MG63 (cell line): ENCODE results near the gene WNT7A. TPM values are rescaled to one million over a fixed set of nuclear protein-coding genes. Genes with fewer than 3 reads are reported as not detected.
A peak's percentile ranks its signal among the peaks of the same experiment; 100 is the strongest.

Experiments used
- DNase-seq: peaks from one replicate; pipeline ENCODE4 v3.0.0-alpha.2; 2020
- H3K27me3 ChIP-seq: fragments of 250-450 bp; sonication (Bioruptor Pico); 2 replicates; pipeline ENCODE4 v1.5.1; 2020; ENCODE audit warnings: mild to moderate bottlenecking, moderate library complexity
- H3K36me3 ChIP-seq: fragments of 250-450 bp; sonication (Bioruptor Pico); 2 replicates; pipeline ENCODE4 v1.5.1; 2020; ENCODE audit warnings: mild to moderate bottlenecking, moderate library complexity
- H3K4me3 ChIP-seq: fragments of 250-450 bp; sonication (Bioruptor Pico); 2 replicates; pipeline ENCODE4 v1.5.1; 2020; ENCODE audit warnings: mild to moderate bottlenecking, moderate library complexity
- H3K9me3 ChIP-seq: fragments of 250-450 bp; sonication (Bioruptor Pico); 2 replicates; pipeline ENCODE4 v1.5.1; 2020; ENCODE audit warnings: mild to moderate bottlenecking, moderate library complexity
- total RNA-seq: library from RNA; depleted of rRNA; stranded (reverse); fragments of >200 nt; shearing (Covaris generic); gene quantifications from 2 replicates; pipeline ENCODE4 v1.2.3, GENCODE V29; 2014; ENCODE audit warnings: low replicate concordance

WNT7A gene
- total RNA-seq, 1 experiment from 2014 or later = not detected

DNA sequence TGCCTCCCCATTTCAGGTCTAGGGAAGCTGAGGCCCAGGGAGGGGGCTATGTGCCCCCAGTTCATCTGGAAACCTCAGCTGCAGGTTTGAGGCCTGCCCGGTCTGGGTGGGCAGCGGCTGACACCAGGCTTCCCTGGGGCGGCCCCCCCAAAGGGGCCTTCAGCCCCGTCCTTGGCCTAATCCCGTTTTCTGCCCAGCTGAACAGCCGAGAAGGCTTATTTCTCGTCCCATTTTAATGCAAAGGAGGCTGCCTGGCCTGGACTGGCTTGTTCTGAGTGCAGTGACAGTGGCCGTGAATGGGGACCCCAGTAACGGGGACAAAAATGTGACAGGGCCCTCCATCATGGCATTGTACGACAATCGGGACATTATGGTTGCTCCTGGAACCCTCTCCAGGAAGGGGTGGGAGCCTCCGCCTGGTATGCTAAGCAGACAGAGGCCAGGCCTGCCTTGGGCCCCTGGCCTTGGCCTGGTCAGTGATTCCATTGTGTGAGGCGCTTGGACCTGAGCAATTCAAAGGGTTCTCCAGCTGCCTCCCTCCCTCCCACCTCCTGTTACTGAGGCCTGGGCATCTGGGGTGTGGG lies 93.9 kb downstream of the WNT7A start:
- H3K4me3 ChIP-seq = no peak overlapping the region
- H3K9me3 ChIP-seq = no peaks in the 10 kb centered on the region
- H3K36me3 ChIP-seq = no peaks in the 10 kb centered on the region
- DNase-seq = no peak
- H3K27me3 ChIP-seq = no peaks in the 10 kb centered on the region

DNA sequence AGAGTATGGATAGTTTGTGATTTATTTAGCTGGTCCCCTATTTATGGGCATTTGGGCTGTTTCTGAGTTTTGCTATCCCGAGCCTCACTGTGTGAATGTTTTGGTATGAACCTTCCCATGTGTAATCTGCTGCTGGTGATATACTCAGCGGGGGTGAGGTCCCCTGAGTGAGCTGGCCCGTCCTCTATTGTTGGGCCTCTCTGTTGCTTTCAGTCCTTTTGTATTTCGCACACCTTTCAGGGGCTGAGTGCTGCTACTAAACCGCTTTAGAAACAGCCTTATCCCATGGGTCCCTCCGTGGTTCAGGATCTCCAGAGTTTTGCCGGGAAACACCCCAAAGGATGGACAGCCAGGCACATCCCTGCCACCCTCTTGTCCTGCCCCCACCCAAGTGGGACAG lies 94.5 kb downstream of the WNT7A start:
- no peak overlapping the region for H3K4me3 ChIP-seq
- no peaks in the 10 kb centered on the region for H3K36me3 ChIP-seq
- no peaks in the 10 kb centered on the region for H3K27me3 ChIP-seq
- no peak for DNase-seq
- no peaks in the 10 kb centered on the region for H3K9me3 ChIP-seq

DNA sequence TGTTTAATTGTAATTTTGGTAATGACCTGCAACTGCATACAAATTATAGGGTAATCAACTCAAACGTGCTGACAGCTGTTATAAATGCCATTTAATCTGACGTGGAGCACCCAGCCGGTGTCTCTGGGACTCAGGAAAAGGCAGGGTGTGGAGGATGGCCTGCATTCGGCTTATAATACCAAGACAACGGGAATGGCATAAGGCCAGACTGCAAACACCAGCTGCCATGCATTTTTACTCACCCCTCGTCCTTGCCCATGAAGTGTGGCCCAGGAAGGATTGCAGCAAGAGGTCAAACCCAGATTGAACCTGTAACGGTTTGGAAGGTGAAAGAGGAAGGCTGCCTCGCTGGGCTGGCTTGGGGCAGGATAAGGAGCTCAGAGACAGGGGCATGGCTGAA lies 96.4 kb downstream of the WNT7A start:
- DNase-seq = no peak
- H3K27me3 ChIP-seq = no peaks in the 10 kb centered on the region
- H3K9me3 ChIP-seq = no peaks in the 10 kb centered on the region
- no peak overlapping the region for H3K4me3 ChIP-seq
- H3K36me3 ChIP-seq = no peaks in the 10 kb centered on the region

DNA sequence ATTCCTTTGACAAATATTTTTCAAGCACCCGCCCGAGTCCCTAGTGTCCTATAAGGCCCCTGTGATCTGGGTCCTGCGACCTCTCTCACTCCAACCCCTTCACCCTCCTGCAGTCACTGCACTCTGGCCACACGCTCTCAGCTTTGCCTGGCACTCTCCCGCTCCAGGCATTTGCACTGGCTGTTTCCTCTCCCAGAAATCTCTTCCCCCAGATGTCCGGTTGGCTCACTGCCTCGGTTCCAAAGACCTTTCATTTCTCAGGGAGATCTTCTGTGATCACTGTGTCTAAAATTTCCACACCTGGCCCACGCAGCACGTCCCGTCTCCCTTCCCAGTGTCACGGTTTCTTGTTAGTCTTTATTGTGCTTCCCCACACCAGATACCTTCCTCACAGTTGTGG lies 97.4 kb downstream of the WNT7A start:
- H3K9me3 ChIP-seq = no peaks in the 10 kb centered on the region
- no peaks in the 10 kb centered on the region for H3K27me3 ChIP-seq
- no peak overlapping the region for H3K4me3 ChIP-seq
- H3K36me3 ChIP-seq = no peaks in the 10 kb centered on the region
- peak; percentile 11 for DNase-seq

DNA sequence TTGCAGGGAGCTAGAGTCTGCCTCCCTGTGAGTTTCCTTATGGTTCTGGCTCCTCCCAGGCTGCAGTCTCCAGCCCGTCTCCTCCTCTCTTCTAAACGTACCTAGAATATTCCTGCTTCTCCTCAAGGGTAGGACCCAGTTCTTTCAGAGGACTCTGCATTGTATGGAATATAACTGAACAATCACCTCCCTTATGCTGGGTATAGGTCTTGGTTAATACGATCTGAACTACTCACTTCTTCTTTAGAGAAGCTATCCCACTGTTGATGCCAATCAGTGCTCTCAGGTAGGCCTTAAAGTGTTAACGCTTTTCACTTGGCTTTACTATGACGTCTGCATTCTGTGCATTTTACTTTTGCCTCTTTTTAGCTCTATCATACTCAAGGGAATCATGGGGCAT lies 98.5 kb downstream of the WNT7A start:
- Histone ChIP-seq H3K9me3 (no peaks in the 10 kb centered on the region), H3K4me3 (no peak overlapping the region)
- no peak for DNase-seq

DNA sequence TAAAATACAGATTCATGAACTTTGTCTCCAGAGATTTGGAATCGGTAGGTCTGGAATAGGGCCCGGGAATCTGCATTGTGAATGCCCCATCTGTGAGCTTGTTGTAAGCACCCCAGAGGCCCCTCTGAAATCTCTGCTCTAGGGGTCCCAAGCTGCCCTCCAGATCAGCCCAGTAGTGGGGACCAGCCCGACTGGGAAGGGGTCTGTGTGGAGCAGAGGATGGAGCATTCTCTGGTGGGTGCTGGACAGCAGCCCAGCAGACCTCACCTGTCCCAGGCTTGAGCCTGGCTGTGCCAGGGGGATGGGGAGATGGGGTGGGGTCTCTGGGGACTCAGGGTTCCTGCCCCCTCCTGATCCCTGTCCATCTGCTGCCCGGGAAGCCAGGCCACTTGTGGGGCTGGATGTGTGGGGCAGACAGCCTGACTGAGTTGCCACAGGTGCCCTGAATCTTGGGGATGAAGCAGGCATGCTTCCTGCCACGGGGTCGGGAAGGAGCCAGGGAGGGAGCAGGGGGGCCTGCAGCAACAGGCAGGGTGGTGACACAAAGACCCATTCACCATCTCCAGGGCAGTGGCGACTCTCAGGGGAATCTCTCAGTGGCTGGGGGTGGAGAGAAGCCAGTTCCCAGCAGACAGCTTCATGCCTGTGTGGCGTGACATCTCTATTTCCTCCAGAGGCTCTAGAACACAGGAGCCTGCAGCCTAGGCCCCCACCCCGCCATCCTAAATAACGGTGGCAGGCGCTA lies 99.3 kb downstream of the WNT7A start:
- no peaks in the 10 kb centered on the region for H3K27me3 ChIP-seq
- H3K9me3 ChIP-seq = no peaks in the 10 kb centered on the region
- H3K4me3 ChIP-seq = no peak overlapping the region
- no peak for DNase-seq
- no peaks in the 10 kb centered on the region for H3K36me3 ChIP-seq

More for the DNA sequence above, 98.5 kb downstream of the WNT7A start:
- H3K36me3 ChIP-seq = no peaks in the 10 kb centered on the region
- no peaks in the 10 kb centered on the region for H3K27me3 ChIP-seq

DNA sequence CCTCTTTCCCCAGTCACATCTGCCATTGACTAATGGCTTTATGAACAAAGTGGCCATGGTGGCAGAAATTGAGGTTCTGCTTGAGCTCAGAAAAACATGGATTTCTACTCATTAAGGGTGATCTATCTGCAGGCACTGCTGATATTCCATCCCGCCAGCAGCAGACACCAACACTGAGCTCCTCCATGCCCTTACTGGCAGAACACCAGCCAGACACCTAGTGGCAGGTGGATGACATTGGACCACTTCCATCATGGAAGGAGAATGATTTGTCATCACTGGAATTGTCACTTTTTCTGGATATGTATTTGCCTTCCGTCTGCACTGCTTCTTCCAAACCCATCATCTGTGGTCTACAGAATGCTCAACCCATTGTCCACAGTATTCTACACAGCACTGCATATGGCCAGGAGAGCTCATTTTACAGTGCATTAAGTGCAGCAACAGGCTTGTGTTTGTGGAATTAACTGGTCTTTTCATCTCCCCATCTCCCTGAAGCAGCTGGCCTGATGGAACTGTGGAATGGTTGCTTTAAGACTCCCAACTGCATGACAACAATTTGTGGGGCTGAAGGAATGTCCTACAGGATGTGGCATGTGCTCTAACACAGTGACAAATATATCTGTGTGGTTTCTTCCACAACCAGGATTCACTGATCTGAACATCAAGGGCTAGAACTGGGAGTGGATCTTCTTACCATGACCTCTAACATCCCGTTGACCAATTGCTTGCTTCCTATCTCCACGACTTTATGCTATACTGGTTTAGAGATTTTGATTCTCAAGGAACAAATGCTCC lies 103.4 kb downstream of the WNT7A start:
- Histone ChIP-seq H3K36me3 (no peaks in the 10 kb centered on the region), H3K27me3 (no peaks in the 10 kb centered on the region), H3K4me3 (no peak overlapping the region), H3K9me3 (no peaks in the 10 kb centered on the region)
- DNase-seq = no peak

DNA sequence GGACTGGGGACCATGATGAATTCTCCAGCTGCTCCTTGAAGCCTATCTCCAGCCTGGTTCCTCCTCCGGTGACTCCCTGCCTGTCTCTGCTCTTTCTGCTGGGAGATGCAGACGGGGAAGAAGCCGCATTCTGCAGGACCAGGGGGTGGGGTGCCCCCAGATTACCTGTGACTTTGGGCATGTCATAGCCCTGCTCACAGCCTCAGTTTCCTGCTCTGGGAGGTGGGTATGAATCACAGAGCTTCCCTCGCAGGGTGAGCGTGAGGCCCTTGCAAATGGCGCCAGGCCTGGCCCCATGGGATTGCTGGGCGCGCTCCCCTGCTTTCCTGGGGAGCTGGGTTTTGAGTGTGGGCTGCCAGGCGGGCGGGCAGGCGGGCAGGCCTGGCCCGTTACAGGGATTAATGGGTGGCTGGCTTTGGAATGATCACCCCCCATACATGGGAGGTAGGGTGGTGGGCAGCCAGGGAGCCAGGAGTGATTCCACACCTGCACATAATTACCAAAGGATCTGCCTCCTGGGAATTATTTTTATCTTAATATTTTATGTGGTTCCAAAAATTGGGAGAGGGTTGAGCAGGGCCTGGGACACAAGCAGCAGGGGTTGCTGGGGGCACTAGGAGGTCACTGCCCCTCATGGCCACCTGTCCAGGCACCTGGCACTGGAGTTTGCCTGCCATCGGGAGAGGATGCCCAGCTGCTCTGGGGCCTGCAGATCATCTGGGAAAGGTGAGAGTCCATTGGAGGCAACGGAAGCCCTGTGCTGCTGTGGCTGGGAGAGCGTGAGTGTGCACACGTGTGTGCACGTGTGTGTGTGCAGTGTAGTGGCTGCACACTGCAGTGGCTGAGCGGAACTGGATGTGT lies 106.8 kb downstream of the WNT7A start:
- no peak for DNase-seq

DNA sequence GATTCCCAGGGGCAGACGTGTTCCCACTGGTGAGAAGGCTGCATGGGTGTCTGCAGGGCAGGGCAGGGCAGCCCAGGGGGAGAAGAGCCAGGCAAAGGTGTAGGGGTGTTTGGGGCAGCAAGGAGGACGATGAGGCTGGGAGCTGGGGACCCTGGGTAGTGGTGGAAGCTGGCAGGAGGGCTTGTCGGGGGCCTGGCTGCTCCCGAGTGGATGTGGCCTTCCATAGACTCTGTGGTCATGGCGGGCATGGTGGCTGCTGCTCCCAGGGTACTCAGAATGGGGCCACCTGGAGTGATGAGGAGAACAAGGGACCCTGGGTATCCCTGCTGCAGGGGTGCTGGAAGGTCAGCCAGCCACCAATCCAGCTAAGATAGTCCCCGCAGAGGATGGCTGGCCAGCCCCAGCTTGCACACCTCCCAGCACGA lies 107.5 kb downstream of the WNT7A start:
- Histone ChIP-seq H3K27me3 (no peaks in the 10 kb centered on the region), H3K36me3 (no peaks in the 10 kb centered on the region), H3K4me3 (no peak overlapping the region), H3K9me3 (no peaks in the 10 kb centered on the region)
- no peak for DNase-seq

More for the DNA sequence above, 106.8 kb downstream of the WNT7A start:
- H3K9me3 ChIP-seq = no peaks in the 10 kb centered on the region
- H3K36me3 ChIP-seq = no peaks in the 10 kb centered on the region
- H3K27me3 ChIP-seq = no peaks in the 10 kb centered on the region
- H3K4me3 ChIP-seq = no peak overlapping the region

DNA sequence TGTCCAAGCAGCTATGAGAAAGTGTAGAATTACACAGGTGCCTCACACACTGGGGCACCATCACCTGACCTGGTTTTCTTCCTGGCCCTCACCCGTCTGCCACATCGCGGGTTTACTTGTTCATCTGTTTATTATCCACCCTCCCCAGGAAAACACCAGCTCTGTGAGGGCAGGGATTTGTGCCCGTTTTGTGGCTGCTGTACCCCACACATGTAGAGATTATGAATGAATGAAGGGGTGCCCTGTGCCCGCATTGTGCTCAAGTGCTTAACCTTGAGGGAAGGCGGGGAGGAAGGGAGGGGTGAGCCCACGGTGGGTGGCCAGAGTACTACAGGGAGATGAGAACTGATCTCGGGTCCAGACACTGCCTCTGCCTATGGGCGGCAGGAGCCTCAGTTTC lies 108.4 kb downstream of the WNT7A start:
- no peak for DNase-seq

DNA sequence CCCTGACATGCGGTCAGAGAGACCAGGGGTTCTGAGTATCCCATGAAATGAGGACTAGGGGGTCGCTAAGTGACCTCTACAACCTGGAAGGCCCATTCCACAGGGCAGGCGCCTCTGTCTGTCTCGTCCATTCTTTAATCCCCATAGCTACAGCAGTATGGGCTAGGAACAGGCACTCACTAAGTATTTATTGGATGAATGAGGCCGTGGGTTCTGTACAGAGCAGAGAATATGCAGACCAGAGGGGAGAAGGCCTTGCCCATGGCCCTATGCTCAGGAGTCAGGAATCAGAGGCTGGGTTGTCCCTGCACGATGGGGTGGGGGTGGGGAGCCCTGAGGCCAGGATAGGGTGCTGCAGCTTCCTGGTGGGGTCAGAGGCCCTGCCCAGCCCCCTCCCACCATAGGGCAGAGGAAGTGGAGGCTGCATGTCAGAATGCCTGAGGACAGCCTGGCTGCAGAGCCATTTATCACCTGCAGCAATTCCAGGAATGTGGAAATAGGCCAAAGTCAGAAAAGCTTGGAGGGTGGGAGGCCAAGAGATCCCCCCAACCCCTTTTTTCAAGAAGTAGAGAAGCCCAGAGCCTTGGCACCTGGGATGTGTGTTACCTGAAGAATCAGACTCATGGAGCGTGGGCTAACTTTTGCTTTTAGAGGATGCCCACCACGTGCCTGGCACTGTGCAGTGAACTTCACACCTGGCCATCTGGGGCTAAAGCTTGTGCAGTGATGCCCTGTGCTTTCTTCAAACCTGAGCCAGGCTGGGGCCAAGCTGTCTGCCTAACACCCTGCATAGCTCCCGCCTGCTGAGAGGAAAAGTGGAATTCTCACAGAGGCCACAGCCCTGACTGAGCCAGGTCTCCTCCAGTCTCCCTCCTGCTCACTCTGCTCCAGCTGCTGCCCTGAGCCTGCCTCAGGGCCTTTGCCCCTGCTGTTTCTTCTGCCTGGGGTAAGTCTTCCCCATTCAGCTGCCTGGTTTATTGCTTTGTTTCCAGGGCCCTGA lies 109.4 kb downstream of the WNT7A start:
- Histone ChIP-seq H3K36me3 (no peaks in the 10 kb centered on the region), H3K4me3 (no peak overlapping the region), H3K27me3 (no peaks in the 10 kb centered on the region), H3K9me3 (no peaks in the 10 kb centered on the region)
- no peak for DNase-seq

More for the DNA sequence above, 108.4 kb downstream of the WNT7A start:
- Histone ChIP-seq H3K36me3 (no peaks in the 10 kb centered on the region), H3K9me3 (no peaks in the 10 kb centered on the region), H3K27me3 (no peaks in the 10 kb centered on the region), H3K4me3 (no peak overlapping the region)

DNA sequence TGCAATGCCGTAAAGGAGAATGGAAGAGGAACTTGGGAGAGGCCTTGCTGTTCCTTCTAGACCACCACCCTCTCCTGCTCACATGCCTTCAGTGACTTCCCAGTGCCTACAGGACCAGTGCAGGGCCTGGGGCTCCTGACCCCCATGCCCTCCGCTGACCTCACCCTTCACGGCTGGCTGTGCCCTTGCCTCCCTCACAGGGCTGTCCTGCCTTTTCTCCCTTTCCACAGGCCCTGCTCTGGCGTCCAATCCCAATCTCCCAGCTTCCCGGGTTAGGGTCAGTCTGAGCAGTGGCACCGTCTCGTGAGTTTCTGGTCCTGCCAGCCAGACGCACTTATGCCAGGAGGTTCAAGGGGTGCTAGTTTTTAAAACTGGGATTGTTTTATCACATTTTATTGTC lies 110.4 kb downstream of the WNT7A start:
- Histone ChIP-seq H3K4me3 (no peak overlapping the region), H3K9me3 (no peaks in the 10 kb centered on the region), H3K27me3 (no peaks in the 10 kb centered on the region), H3K36me3 (no peaks in the 10 kb centered on the region)
- DNase-seq = no peak

DNA sequence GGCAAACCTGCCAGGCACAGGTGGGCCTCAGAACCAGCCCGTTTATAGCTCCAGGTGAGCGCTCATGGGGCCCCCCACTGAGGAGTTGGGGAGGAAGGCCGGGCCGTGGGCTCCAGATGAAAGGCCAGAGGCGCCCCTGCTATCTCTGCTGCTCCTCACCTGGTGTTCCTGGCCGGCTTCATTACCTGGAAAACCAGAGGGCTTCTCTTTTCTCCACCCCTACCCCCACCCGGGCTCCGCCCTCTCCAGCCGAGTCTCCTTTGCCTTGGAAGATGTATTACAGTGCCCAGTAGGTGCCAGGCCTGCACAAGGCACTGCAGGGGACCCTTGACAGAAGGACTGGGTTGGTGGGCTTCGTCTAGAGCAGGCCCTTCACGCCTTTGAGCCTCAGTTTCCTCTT lies 111.4 kb downstream of the WNT7A start:
- Histone ChIP-seq H3K9me3 (no peaks in the 10 kb centered on the region), H3K4me3 (no peak overlapping the region), H3K36me3 (no peaks in the 10 kb centered on the region), H3K27me3 (no peaks in the 10 kb centered on the region)
- DNase-seq = no peak

DNA sequence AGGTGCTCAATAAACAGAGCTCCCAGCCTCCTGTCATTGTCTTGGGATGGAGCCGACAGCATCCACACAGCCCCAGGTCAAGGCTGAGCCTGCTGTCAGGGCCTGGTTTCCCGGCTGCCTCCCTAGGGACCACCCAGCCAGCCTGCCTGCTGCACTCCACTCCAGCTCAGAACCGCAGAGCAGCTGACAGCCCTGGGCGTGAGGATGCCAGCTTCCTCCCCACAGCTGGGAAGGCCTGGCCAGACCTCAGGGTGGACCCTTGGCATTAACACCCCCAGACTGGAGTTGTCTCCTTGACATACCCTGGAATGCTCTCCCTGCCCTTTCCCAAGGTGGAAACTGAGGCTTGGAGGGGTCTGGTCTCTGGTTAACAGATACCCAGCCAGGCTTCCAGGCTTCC lies 112.0 kb downstream of the WNT7A start:
- Histone ChIP-seq H3K9me3 (no peaks in the 10 kb centered on the region), H3K4me3 (no peak overlapping the region), H3K27me3 (no peaks in the 10 kb centered on the region), H3K36me3 (no peaks in the 10 kb centered on the region)
- no peak for DNase-seq

DNA sequence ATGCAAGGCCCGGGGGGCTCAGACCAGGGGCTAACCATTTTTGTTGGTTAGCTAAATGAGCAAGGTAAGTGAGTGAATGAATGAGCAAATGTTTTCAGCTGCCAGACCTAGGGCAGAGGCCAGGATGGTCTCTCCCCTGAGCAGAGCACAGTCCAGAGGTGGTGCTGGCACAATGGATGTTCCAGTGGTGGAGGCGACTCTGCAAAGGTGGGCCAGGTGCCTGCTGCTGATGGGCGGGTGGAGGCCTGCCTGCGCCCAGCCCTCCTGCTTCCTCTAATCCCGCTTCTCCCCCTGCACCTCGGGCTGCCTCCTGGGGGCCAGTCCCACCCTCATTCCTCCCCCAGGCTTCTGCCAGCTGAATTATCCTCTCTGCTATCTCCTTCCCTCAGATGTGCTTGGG lies 112.8 kb downstream of the WNT7A start:
- DNase-seq = no peak
- Histone ChIP-seq H3K36me3 (no peaks in the 10 kb centered on the region), H3K9me3 (no peaks in the 10 kb centered on the region), H3K4me3 (no peak overlapping the region), H3K27me3 (no peaks in the 10 kb centered on the region)
